Lung (tissue), 12 donors: ENCODE results near the gene BMP2. TPM values are rescaled to one million over a fixed set of nuclear protein-coding genes. Genes with fewer than 3 reads are reported as not detected.

Experiments
- ATAC-seq: fragments of 200-7000 bp; cut with Tn5 transposase; one replicate; pipeline ENCODE4 v1.9.1; 2020; ENCODE audit warnings: moderate number of reproducible peaks; ENCODE audit not compliant: insufficient read depth, low FRiP score
- DNase-seq, 3 donors: peaks; one replicate each; pipeline ENCODE4 v3.0.0-alpha.2; 2013 to 2017
- H3K27ac ChIP-seq, 2 donors: one replicate each; pipeline ENCODE4 v1.5.1; 2013; ENCODE audit warnings: mild to moderate bottlenecking in 2 of 2, moderate library complexity in 2 of 2, control low read depth in 1 of 2, inconsistent platforms in 1 of 2, low read depth in 1 of 2, low read length in 1 of 2
- H3K27me3 ChIP-seq, 3 donors: one replicate each; pipeline ENCODE4 v1.5.1; 2013; ENCODE audit warnings: low read length in 2 of 3; ENCODE audit not compliant: control insufficient read depth in 3 of 3, insufficient read depth in 3 of 3
- H3K36me3 ChIP-seq, 4 donors: one replicate each; pipeline ENCODE4 v1.5.1; 2013; ENCODE audit warnings: low read length in 4 of 4, mild to moderate bottlenecking in 1 of 4, moderate library complexity in 1 of 4; ENCODE audit not compliant: control insufficient read depth in 4 of 4, insufficient read depth in 4 of 4
- H3K4me1 ChIP-seq, 5 donors: one replicate each; pipeline ENCODE4 v1.5.1; 2013; ENCODE audit warnings: low read length in 5 of 5, mild to moderate bottlenecking in 2 of 5, moderate library complexity in 1 of 5; ENCODE audit not compliant: control insufficient read depth in 5 of 5, insufficient read depth in 5 of 5
- H3K4me3 ChIP-seq: one replicate; pipeline ENCODE4 v1.5.1; 2013; ENCODE audit warnings: mild to moderate bottlenecking, control low read depth, moderate library complexity
- H3K9ac ChIP-seq, 2 donors: one replicate each; pipeline ENCODE4 v1.5.1; 2013; ENCODE audit warnings: low read length in 2 of 2, control low read depth in 1 of 2; ENCODE audit not compliant: insufficient read depth in 1 of 2
- H3K9me3 ChIP-seq, 4 donors: one replicate each; pipeline ENCODE4 v1.5.1; 2013; ENCODE audit warnings: low read length in 3 of 4, mild to moderate bottlenecking in 1 of 4, moderate library complexity in 1 of 4; ENCODE audit not compliant: control insufficient read depth in 4 of 4, insufficient read depth in 3 of 4
- CTCF ChIP-seq: IDR thresholded peaks from 2 replicates; pipeline ENCODE4 v1.5.1; 2012; ENCODE audit warnings: mild to moderate bottlenecking; ENCODE audit errors: control extremely low read depth, extremely low read depth
- WGBS, 2 donors: extraction: QIAGEN DNeasy Blood & Tissue Kit; methylation state at CpG; one replicate each; pipeline ENCODE4 v1.1.7; 2013; 5-methylcytosine and 5-hydroxymethylcytosine counted together
- polyA plus RNA-seq, 2 donors: library from polyadenylated mRNA; stranded (reverse); fragments of 200-250 nt; gene quantifications; one replicate each; pipeline ENCODE4 v1.2.1, GENCODE V29; 2013
- total RNA-seq, 2 donors: library from RNA; depleted of rRNA in 1 of 2; stranded (reverse); fragments of >200 nt in 1 of 2; gene quantifications; one replicate each; pipeline ENCODE4 v1.2.1, GENCODE V29; 2014 to 2021
- donor health status: control.
- donor health status: control.
- donor health status: Bipolar disorder and iron deficiency.
- donor health status: healthy.
- donor health status: DM: yes; HTN: yes; CAD: no.

Gene BMP2
- total and polyA plus RNA-seq, 4 donors: 11.4 to 29.4 (median 21.3) TPM

GRCh38 chr20:6726761-6727160, 40.7 kb upstream of the BMP2 start:
- no peak overlapping the region for H3K4me3 ChIP-seq
- no peaks in the 10 kb centered on the region for H3K27me3 ChIP-seq
- no peak overlapping the region for H3K9ac ChIP-seq
- TF ChIP-seq CTCF: no peak
- no peaks in the 10 kb centered on the region for H3K9me3 ChIP-seq
- ATAC-seq: no peak
- WGBS, 2 donors: 47 to 74% methylated on average over 1 of the region's 1 CpG
- no peaks in the 10 kb centered on the region for H3K36me3 ChIP-seq
- H3K4me1 ChIP-seq: peaks cover 0 to 5% (median 1%) of the 10 kb centered on the region in 5 donors
- H3K27ac ChIP-seq: no peak overlapping the region
- DNase-seq: no peak

- no peak overlapping the region for H3K4me3 ChIP-seq
- 83 to 86% methylated on average over 9 of the region's 9 CpGs for WGBS, 2 donors
- TF ChIP-seq CTCF: no peak
These were observed 36.7 kb upstream of the BMP2 start for GRCh38 chr20:6730672-6731328.

GRCh38 chr20:6732001-6732447, 35.5 kb upstream of the BMP2 start:
- Histone ChIP-seq H3K27me3 (no peaks in the 10 kb centered on the region), H3K4me1 (peaks cover 0 to 21% (median 14%) of the 10 kb centered on the region in 5 donors), H3K9me3 (peaks cover 0 to 5% (median under 1%) of the 10 kb centered on the region in 4 donors), H3K9ac (no peak overlapping the region), H3K4me3 (no peak overlapping the region), H3K36me3 (no peaks in the 10 kb centered on the region), H3K27ac (peak overlapping the region in 1 of 2 donors; percentile 37)
- ATAC-seq: no peak
- TF ChIP-seq CTCF: no peak
- peak; percentile 77 to 86 (median 82) for DNase-seq
- 64 to 69% methylated on average over 3 of the region's 3 CpGs for WGBS, 2 donors

More at GRCh38 chr20:6730672-6731328, 36.7 kb upstream of the BMP2 start:
- H3K9me3 ChIP-seq: peaks cover 0 to 5% (median under 1%) of the 10 kb centered on the region in 4 donors
- H3K27me3 ChIP-seq: no peaks in the 10 kb centered on the region
- peaks cover 0 to 9% (median 6%) of the 10 kb centered on the region in 5 donors for H3K4me1 ChIP-seq
- ATAC-seq (no peak), DNase-seq (no peak)
- H3K9ac ChIP-seq: no peak overlapping the region
- peak overlapping the region in 1 of 2 donors; percentile 14 for H3K27ac ChIP-seq
- H3K36me3 ChIP-seq: no peaks in the 10 kb centered on the region

- no peak for ATAC-seq
- Histone ChIP-seq H3K27me3 (no peaks in the 10 kb centered on the region), H3K36me3 (no peaks in the 10 kb centered on the region), H3K4me1 (peaks cover 0 to 24% (median 14%) of the 10 kb centered on the region in 5 donors), H3K9ac (no peak overlapping the region), H3K4me3 (no peak overlapping the region), H3K27ac (no peak overlapping the region), H3K9me3 (peaks cover 0 to 5% (median under 1%) of the 10 kb centered on the region in 4 donors)
- DNase-seq: peak in 2 of 3 donors; percentile 70 to 80
- 79 to 85% methylated on average over 6 of the region's 6 CpGs for WGBS, 2 donors
- no peak for TF ChIP-seq CTCF
These were observed 34.6 kb upstream of the BMP2 start for GRCh38 chr20:6732851-6733250.
